ENCODE measurements around the gene ITGA1.

GRCh38 chr5:52784737-52785136, 3.0 kb upstream of the ITGA1 start:
- TF ChIP-seq, protein P1, sequence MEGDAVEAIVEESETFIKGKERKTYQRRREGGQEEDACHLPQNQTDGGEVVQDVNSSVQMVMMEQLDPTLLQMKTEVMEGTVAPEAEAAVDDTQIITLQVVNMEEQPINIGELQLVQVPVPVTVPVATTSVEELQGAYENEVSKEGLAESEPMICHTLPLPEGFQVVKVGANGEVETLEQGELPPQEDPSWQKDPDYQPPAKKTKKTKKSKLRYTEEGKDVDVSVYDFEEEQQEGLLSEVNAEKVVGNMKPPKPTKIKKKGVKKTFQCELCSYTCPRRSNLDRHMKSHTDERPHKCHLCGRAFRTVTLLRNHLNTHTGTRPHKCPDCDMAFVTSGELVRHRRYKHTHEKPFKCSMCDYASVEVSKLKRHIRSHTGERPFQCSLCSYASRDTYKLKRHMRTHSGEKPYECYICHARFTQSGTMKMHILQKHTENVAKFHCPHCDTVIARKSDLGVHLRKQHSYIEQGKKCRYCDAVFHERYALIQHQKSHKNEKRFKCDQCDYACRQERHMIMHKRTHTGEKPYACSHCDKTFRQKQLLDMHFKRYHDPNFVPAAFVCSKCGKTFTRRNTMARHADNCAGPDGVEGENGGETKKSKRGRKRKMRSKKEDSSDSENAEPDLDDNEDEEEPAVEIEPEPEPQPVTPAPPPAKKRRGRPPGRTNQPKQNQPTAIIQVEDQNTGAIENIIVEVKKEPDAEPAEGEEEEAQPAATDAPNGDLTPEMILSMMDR (IDR thresholded peaks at IDR 0.05): no peak
- no peak for TF ChIP-seq POLR2A (IDR thresholded peaks at IDR 0.05)
